ENCODE measurements around the gene BPIFA2. TPM values are rescaled to one million over a fixed set of nuclear protein-coding genes. Genes with fewer than 3 reads are reported as not detected.

The BPIFA2 gene
- total RNA-seq, 4 donors from 2014 or later = not detected

DNA sequence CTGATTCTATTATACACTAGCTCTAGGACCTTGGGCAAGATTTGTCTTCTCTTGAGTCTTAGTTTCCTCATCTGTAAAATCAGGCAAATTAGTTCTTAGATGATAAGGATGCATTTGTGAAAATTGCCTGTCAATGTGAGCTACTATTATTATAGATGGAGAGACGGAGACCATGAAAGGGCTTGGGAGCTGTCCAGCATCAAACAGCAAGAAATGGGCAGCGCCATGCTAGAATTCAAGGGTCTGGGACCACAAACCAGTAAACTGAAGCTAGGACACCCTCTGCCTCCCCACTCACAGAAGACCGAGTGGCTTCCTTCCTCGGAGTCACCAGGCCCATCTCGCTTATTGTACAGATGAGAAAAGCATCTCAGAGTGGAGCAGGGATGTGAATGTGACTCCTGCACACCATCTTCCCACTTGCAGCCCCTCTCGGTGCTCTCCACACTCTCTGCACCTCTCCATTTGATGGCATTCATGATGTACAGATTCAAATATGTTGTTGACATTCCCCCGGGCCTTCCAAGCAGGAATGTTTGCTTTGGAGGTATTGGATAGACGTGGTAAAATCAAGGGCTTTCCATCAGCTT, 25.0 kb downstream of the BPIFA2 start:
- Histone ChIP-seq H3K27ac (no peak overlapping the region), H3K27me3 (no peaks in the 10 kb centered on the region), H3K4me1 (no peaks in the 10 kb centered on the region), H3K9me3 (no peaks in the 10 kb centered on the region), H3K36me3 (no peaks in the 10 kb centered on the region), H3K4me3 (replicated peaks in 1 of 3) (no peak overlapping the region)
- no peak for DNase-seq
- intact Hi-C loops (cut with DNase I) = no loop called here
- 57 to 64% methylated on average over 8 of the region's 8 CpGs for WGBS, 2 donors
- TF ChIP-seq, protein P1, sequence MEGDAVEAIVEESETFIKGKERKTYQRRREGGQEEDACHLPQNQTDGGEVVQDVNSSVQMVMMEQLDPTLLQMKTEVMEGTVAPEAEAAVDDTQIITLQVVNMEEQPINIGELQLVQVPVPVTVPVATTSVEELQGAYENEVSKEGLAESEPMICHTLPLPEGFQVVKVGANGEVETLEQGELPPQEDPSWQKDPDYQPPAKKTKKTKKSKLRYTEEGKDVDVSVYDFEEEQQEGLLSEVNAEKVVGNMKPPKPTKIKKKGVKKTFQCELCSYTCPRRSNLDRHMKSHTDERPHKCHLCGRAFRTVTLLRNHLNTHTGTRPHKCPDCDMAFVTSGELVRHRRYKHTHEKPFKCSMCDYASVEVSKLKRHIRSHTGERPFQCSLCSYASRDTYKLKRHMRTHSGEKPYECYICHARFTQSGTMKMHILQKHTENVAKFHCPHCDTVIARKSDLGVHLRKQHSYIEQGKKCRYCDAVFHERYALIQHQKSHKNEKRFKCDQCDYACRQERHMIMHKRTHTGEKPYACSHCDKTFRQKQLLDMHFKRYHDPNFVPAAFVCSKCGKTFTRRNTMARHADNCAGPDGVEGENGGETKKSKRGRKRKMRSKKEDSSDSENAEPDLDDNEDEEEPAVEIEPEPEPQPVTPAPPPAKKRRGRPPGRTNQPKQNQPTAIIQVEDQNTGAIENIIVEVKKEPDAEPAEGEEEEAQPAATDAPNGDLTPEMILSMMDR (IDR thresholded peaks at IDR 0.05) = no peak
- TF ChIP-seq POLR2A (IDR thresholded peaks at IDR 0.05) = no peak

GRCh38 chr20:33199026-33199425, 31.1 kb downstream of the BPIFA2 start:
- intact Hi-C loops (cut with DNase I) = no loop called here
- Histone ChIP-seq H3K9me3 (no peaks in the 10 kb centered on the region), H3K4me3 (replicated peaks in 1 of 3) (no peak overlapping the region), H3K4me1 (no peaks in the 10 kb centered on the region), H3K27ac (no peak overlapping the region), H3K36me3 (no peaks in the 10 kb centered on the region), H3K27me3 (no peaks in the 10 kb centered on the region)
- no peak for TF ChIP-seq POLR2A (IDR thresholded peaks at IDR 0.05)
- TF ChIP-seq, protein P1 (IDR thresholded peaks at IDR 0.05) = no peak
- no peak for DNase-seq
- 78 to 81% methylated on average over 3 of the region's 3 CpGs for WGBS, 2 donors

GRCh38 chr20:33202451-33202850, 34.5 kb downstream of the BPIFA2 start:
- DNase-seq = no peak
- Histone ChIP-seq H3K4me3 (replicated peaks in 1 of 3) (no peak overlapping the region), H3K36me3 (no peaks in the 10 kb centered on the region), H3K27ac (no peak overlapping the region), H3K4me1 (no peaks in the 10 kb centered on the region), H3K9me3 (no peaks in the 10 kb centered on the region), H3K27me3 (no peaks in the 10 kb centered on the region)
- TF ChIP-seq POLR2A (IDR thresholded peaks at IDR 0.05) = no peak
- TF ChIP-seq, protein P1 (IDR thresholded peaks at IDR 0.05) = no peak
- WGBS, 2 donors = 60 to 67% methylated on average over 4 of the region's 4 CpGs
- intact Hi-C loops (cut with DNase I) = no loop called here

DNA sequence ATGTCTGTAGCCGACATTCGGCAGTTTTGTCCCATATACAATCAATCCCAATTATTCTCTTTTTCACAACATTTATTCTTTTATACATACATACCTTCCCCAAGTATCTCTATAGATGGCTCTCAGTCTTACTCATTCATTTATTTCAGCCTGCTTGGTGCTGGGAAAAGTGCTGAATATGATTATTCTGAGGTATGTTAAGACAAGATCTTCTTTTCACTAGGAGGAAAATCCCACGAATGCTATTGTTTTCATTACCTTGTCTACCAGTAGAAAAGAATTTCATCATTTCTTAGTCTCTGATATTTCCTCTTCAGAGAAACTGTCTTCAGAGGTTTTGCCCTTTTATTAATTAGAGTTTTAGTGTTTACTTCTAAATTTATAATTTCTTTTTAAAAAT, 35.5 kb downstream of the BPIFA2 start:
- Histone ChIP-seq H3K36me3 (no peaks in the 10 kb centered on the region), H3K4me3 (replicated peaks in 1 of 3) (no peak overlapping the region), H3K27ac (no peak overlapping the region), H3K27me3 (no peaks in the 10 kb centered on the region), H3K9me3 (no peaks in the 10 kb centered on the region), H3K4me1 (no peaks in the 10 kb centered on the region)
- no peak for DNase-seq
- no peak for TF ChIP-seq POLR2A (IDR thresholded peaks at IDR 0.05)
- TF ChIP-seq, protein P1 (IDR thresholded peaks at IDR 0.05) = no peak
- WGBS, 2 donors = 81 to 86% methylated on average over 3 of the region's 3 CpGs
- intact Hi-C loops (cut with DNase I) = no loop called here

DNA sequence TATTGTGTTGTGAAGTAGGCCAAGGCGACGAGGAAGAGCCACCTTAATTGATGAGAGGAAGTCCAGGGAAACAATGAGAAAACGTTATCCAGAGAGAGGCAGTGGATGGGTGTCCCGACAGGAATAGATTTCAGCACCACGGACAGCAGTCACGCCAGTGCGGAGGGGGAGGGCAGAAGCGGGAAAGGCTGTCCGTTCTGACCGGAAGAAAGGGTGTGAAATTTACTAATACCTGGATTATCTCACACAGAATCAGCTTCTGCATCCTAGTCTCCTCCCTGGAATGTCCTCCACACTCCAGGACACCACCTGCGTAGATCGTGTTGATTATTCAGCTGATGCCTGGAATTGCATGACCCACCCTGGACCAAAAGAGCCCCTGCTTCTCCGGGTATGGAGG, 41.8 kb downstream of the BPIFA2 start:
- no peak overlapping the region for H3K4me3 ChIP-seq (replicated peaks in 1 of 3)
- intact Hi-C loops (cut with DNase I) = loop anchor here (5.0 kb wide), 1 partner anchor 307 kb away; no protein-coding TSS in a partner anchor
- no peaks in the 10 kb centered on the region for H3K4me1 ChIP-seq
- TF ChIP-seq, protein P1 (IDR thresholded peaks at IDR 0.05) = no peak
- no peak for TF ChIP-seq POLR2A (IDR thresholded peaks at IDR 0.05)
- no peaks in the 10 kb centered on the region for H3K9me3 ChIP-seq
- peak; percentile 67 to 81 for DNase-seq
- no peaks in the 10 kb centered on the region for H3K36me3 ChIP-seq
- no peaks in the 10 kb centered on the region for H3K27me3 ChIP-seq
- no peak overlapping the region for H3K27ac ChIP-seq
- 4 to 5% methylated on average over 13 of the region's 13 CpGs for WGBS, 2 donors
